ENCODE measurements around the gene CLK2. TPM values are rescaled to one million over a fixed set of nuclear protein-coding genes. Genes with fewer than 3 reads are reported as not detected.

Gene CLK2
- total and polyA plus RNA-seq, 2 of the 13 experiments (the other 11 are each of a cell fraction or from before 2014, with no cell fraction given): 20.1 to 73.5 TPM

DNA sequence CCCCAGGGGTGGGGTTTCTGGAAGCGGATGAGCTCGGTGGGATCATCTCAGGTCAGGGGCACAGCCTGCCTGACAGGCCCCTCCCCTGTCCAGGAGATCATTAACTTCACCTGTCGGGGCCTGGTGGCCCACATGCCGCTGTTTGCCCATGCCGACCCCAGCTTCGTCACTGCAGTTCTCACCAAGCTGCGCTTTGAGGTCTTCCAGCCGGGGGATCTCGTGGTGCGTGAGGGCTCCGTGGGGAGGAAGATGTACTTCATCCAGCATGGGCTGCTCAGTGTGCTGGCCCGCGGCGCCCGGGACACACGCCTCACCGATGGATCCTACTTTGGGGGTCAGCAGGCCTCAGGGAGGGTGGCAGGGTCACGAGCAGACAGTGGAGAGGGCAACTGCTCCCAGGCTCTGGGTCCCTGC lies 12.3 kb upstream of the CLK2 start (continued):
- TF ChIP-seq CEBPZ (IDR thresholded peaks at IDR 0.05; ENCODE audit: low read length) (no peak), ZNF367 (CRISPR knock-in tag; IDR thresholded peaks at IDR 0.05; ENCODE audit: borderline replicate concordance) (no peak), RFX3 (CRISPR knock-in tag; IDR thresholded peaks at IDR 0.05) (no peak), ZBTB8A (CRISPR knock-in tag; IDR thresholded peaks at IDR 0.05; ENCODE audit: borderline replicate concordance, low read depth) (no peak), ZNF441 (CRISPR knock-in tag; IDR thresholded peaks at IDR 0.05; ENCODE audit: borderline replicate concordance) (no peak), HMGXB3 (CRISPR knock-in tag; IDR thresholded peaks at IDR 0.05; ENCODE audit: borderline replicate concordance) (no peak), IKZF1 (IDR thresholded peaks at IDR 0.05) (no peak), ZNF274 (CRISPR knock-in tag; IDR thresholded peaks at IDR 0.05) (no peak), KDM2A (CRISPR knock-in tag; IDR thresholded peaks at IDR 0.05; ENCODE audit: borderline replicate concordance, low read depth) (peak; percentile 45), SPEN (CRISPR knock-in tag; IDR thresholded peaks at IDR 0.05; ENCODE audit: low read depth) (peak; percentile 45; the same call in 1 of the 2 replicates), MAFK (conservative IDR thresholded peaks at IDR 0.05 in 1 of 2, IDR thresholded peaks at IDR 0.05 in 1 of 2; ENCODE audit: low read length in 2 of 2) (no peak), MED13 (CRISPR knock-in tag; IDR thresholded peaks at IDR 0.05) (no peak), PCBP2 (optimal IDR thresholded peaks at IDR 0.05; ENCODE audit: low read depth, low read length, poor library complexity, severe bottlenecking) (no peak), AHR (CRISPR knock-in tag; IDR thresholded peaks at IDR 0.05) (0 out of 2 replicates have a peak, but pooled peaks have one; percentile 30)
- TF ChIP-seq, protein P1, sequence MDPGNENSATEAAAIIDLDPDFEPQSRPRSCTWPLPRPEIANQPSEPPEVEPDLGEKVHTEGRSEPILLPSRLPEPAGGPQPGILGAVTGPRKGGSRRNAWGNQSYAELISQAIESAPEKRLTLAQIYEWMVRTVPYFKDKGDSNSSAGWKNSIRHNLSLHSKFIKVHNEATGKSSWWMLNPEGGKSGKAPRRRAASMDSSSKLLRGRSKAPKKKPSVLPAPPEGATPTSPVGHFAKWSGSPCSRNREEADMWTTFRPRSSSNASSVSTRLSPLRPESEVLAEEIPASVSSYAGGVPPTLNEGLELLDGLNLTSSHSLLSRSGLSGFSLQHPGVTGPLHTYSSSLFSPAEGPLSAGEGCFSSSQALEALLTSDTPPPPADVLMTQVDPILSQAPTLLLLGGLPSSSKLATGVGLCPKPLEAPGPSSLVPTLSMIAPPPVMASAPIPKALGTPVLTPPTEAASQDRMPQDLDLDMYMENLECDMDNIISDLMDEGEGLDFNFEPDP (CRISPR knock-in tag; conservative IDR thresholded peaks at IDR 0.05): no peak
- TF ChIP-seq, protein P2, sequence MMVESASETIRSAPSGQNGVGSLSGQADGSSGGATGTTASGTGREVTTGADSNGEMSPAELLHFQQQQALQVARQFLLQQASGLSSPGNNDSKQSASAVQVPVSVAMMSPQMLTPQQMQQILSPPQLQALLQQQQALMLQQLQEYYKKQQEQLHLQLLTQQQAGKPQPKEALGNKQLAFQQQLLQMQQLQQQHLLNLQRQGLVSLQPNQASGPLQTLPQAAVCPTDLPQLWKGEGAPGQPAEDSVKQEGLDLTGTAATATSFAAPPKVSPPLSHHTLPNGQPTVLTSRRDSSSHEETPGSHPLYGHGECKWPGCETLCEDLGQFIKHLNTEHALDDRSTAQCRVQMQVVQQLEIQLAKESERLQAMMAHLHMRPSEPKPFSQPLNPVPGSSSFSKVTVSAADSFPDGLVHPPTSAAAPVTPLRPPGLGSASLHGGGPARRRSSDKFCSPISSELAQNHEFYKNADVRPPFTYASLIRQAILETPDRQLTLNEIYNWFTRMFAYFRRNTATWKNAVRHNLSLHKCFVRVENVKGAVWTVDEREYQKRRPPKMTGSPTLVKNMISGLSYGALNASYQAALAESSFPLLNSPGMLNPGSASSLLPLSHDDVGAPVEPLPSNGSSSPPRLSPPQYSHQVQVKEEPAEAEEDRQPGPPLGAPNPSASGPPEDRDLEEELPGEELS (CRISPR knock-in tag; IDR thresholded peaks at IDR 0.05): no peak
- TF ChIP-seq, protein P3, sequence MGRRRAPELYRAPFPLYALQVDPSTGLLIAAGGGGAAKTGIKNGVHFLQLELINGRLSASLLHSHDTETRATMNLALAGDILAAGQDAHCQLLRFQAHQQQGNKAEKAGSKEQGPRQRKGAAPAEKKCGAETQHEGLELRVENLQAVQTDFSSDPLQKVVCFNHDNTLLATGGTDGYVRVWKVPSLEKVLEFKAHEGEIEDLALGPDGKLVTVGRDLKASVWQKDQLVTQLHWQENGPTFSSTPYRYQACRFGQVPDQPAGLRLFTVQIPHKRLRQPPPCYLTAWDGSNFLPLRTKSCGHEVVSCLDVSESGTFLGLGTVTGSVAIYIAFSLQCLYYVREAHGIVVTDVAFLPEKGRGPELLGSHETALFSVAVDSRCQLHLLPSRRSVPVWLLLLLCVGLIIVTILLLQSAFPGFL (CRISPR knock-in tag; IDR thresholded peaks at IDR 0.05): no peak
- TF ChIP-seq, protein P4, sequence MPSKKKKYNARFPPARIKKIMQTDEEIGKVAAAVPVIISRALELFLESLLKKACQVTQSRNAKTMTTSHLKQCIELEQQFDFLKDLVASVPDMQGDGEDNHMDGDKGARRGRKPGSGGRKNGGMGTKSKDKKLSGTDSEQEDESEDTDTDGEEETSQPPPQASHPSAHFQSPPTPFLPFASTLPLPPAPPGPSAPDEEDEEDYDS (CRISPR knock-in tag; IDR thresholded peaks at IDR 0.05): no peak

Data from HepG2 (cell line).